Kidney epithelial cell (primary cell): ENCODE data around the gene ENDOV. TPM values are rescaled to one million over a fixed set of nuclear protein-coding genes. Genes with fewer than 3 reads are reported as not detected.

Experiments used
- DNase-seq: peaks from one replicate; pipeline ENCODE4 v3.0.0-alpha.2; 2010; ENCODE audit warnings: low read depth
- H3K27me3 ChIP-seq: 2 replicates; pipeline ENCODE4 v1.6.0; 2011; ENCODE audit warnings: low read length; ENCODE audit not compliant: control insufficient read depth, insufficient read depth
- H3K36me3 ChIP-seq: 2 replicates; pipeline ENCODE4 v1.5.1; 2011; ENCODE audit warnings: low read length; ENCODE audit not compliant: control insufficient read depth, insufficient read depth
- H3K4me3 ChIP-seq: 2 replicates; pipeline ENCODE4 v1.5.1; 2011; ENCODE audit warnings: low read depth, mild to moderate bottlenecking, control low read depth, low read length
- total RNA-seq: library from RNA; depleted of rRNA; stranded (reverse); fragments of >200 nt; gene quantifications from 2 replicates; pipeline ENCODE4 v1.2.3, GENCODE V29; 2015
- TF ChIP-seq, protein P1 (sequence below): IDR thresholded peaks from 2 replicates; pipeline ENCODE4 v1.5.1; 2011; ENCODE audit warnings: mild to moderate bottlenecking, moderate library complexity, low read length, control low read depth, inconsistent platforms; ENCODE audit not compliant: insufficient read depth, poor library complexity, severe bottlenecking

The ENDOV gene
- total RNA-seq, 1 donor from 2014 or later, result 14.6 TPM

- Histone ChIP-seq H3K36me3 (no peaks in the 10 kb centered on the region), H3K27me3 (peaks cover 5% of the 10 kb centered on the region), H3K4me3 (no peak overlapping the region)
- DNase-seq, result no peak
- TF ChIP-seq, protein P1, sequence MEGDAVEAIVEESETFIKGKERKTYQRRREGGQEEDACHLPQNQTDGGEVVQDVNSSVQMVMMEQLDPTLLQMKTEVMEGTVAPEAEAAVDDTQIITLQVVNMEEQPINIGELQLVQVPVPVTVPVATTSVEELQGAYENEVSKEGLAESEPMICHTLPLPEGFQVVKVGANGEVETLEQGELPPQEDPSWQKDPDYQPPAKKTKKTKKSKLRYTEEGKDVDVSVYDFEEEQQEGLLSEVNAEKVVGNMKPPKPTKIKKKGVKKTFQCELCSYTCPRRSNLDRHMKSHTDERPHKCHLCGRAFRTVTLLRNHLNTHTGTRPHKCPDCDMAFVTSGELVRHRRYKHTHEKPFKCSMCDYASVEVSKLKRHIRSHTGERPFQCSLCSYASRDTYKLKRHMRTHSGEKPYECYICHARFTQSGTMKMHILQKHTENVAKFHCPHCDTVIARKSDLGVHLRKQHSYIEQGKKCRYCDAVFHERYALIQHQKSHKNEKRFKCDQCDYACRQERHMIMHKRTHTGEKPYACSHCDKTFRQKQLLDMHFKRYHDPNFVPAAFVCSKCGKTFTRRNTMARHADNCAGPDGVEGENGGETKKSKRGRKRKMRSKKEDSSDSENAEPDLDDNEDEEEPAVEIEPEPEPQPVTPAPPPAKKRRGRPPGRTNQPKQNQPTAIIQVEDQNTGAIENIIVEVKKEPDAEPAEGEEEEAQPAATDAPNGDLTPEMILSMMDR, result no peak
These were observed 7.3 kb downstream of the ENDOV start for GRCh38 chr17:80422276-80422675.

DNA sequence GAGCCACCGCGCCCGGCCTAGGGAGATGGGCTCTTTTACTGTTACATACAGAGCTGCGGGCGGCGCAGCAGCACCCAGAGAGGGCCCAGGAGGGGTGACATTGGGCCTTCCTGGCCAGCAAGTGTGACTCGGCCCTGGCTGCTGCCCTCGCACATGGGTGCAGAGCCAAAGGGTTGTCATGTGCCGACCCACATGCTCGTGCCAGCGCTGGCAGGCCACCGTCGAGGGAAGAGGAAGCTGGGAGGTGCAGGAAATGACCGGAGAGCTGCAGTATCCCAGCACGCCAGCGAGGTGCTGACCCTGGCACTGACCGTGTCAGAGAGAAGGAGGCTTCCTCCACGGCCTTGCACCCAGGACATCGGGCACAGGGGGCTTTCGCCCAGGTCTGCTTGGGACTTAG, 8.0 kb downstream of the ENDOV start:
- Histone ChIP-seq H3K36me3 (no peaks in the 10 kb centered on the region), H3K4me3 (no peak overlapping the region), H3K27me3 (peaks cover 5% of the 10 kb centered on the region)
- no peak for DNase-seq
- TF ChIP-seq, protein P1, result no peak

DNA sequence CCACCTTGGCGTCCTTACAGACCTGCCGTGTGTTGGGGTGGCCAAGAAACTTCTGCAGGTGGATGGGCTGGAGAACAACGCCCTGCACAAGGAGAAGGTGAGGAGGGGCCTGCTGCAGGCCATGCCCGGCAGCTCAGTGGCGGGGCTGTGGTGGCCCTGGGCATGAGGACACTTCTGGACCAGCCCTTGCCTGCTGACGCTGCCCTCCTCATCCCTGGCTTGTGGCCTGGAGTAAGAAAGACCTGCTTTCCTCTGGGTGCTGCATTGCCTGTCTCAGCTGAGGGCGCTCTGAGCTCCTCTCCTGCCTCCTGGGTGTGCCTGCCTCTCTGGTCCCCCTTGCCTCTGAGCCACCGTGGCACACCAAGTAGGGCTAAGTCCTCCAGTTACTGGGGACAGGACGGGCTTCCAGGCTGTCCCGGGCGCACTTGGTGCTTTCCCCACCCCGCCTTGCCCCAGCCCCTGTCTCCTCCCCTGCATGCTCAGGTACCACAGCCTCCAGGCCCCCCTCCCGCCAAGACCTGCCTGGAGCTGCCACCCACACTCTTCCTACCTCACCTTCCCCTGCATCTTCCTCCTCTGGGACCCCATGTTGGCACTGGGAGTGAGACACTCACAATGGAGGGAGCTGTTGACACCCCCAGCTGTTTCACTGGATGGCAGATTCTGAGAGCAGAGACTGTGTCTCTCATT, 8.7 kb downstream of the ENDOV start:
- no peak for DNase-seq
- Histone ChIP-seq H3K27me3 (peaks cover 5% of the 10 kb centered on the region), H3K36me3 (no peaks in the 10 kb centered on the region), H3K4me3 (no peak overlapping the region)
- TF ChIP-seq, protein P1, result no peak

GRCh38 chr17:80424261-80424660, 9.3 kb downstream of the ENDOV start:
- H3K27me3 ChIP-seq, result peaks cover 5% of the 10 kb centered on the region

DNA sequence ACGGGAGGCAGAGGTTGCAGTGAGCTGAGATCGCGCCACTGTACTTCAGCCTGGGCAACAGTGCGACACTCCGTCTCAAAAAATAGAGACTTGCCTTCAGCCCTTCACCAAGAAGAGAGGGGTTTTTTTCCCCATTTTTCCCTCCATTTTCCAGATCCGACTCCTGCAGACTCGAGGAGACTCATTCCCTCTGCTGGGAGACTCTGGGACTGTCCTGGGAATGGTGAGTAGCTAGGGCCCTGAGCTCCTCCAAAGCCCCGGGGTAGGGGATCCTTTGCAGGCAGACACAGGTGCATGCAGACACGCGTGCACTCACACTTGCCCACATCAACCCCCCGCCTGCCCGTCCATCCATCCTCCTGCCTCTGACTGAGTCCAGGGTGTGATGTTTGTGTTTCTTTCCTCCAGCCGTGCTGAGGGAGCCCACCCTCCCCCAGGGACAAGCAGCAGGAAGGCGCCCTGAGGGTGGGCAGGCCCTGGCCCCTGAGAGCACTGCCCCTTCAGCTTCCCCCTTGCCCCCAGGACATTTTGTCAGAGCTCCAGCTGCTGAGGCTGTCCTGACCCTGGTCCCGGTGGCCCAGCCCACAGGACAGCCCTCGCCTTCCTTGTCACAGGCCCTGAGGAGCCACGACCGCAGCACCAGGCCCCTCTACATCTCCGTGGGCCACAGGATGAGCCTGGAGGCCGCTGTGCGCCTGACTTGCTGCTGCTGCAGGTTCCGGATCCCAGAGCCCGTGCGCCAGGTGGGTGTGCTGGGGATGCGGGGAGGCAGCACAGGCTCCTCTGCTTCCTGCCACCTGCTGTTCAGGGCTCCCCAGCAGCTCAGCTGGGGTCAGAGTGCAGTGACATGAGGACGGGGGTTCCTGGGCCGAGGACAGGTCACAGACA, 10.2 kb downstream of the ENDOV start:
- H3K4me3 ChIP-seq, result no peak overlapping the region
- TF ChIP-seq, protein P1, result no peak
- no peak for DNase-seq
- peaks cover 5% of the 10 kb centered on the region for H3K27me3 ChIP-seq
- H3K36me3 ChIP-seq, result no peaks in the 10 kb centered on the region

More at GRCh38 chr17:80424261-80424660, 9.3 kb downstream of the ENDOV start:
- Histone ChIP-seq H3K36me3 (no peaks in the 10 kb centered on the region), H3K4me3 (no peak overlapping the region)
- no peak for DNase-seq
- TF ChIP-seq, protein P1, result no peak
